CD4-positive, alpha-beta memory T cell (primary cell): ENCODE data around the gene EIF1. TPM values are rescaled to one million over a fixed set of nuclear protein-coding genes. Genes with fewer than 3 reads are reported as not detected.

Experiments
- CTCF ChIA-PET: fragments of 350-600 bp; sonication (Branson Sonifier 250); formaldehyde crosslinking; loops from one replicate; lab custom pipeline; 2021; ENCODE audit warnings: inconsistent platforms; ENCODE audit not compliant: partially characterized antibody; lab: Charles Lee
- POLR2A ChIA-PET: fragments of 350-600 bp; sonication (Branson Sonifier 250); formaldehyde crosslinking; loops from one replicate; lab custom pipeline; 2021; ENCODE audit not compliant: partially characterized antibody; lab: Charles Lee
- DNase-seq, 5 donors: peaks; one replicate each; pipeline versions ENCODE4 v3.0.0 to v3.0.0-alpha.2; 2020 to 2022; ENCODE audit warnings: mixed read lengths in 1 of 5
- H3K27ac ChIP-seq: one replicate; pipeline ENCODE4 v1.7.0; 2013; ENCODE audit warnings: low read depth, low read length
- H3K27me3 ChIP-seq: 2 replicates; pipeline ENCODE4 v1.7.0; 2013; ENCODE audit warnings: mild to moderate bottlenecking, low read length, moderate library complexity; ENCODE audit not compliant: insufficient read depth
- H3K36me3 ChIP-seq: 2 replicates; pipeline ENCODE4 v1.7.0; 2013; ENCODE audit warnings: mild to moderate bottlenecking, low read length, moderate library complexity; ENCODE audit not compliant: insufficient read depth
- H3K4me1 ChIP-seq: 2 replicates; pipeline ENCODE4 v1.7.0; 2013; ENCODE audit warnings: mild to moderate bottlenecking, low read length, moderate library complexity; ENCODE audit not compliant: insufficient read depth
- H3K4me3 ChIP-seq, 2 donors: one replicate each; pipeline ENCODE4 v1.7.0; 2013; ENCODE audit warnings: low read length in 2 of 2, mild to moderate bottlenecking in 1 of 2
- H3K9me3 ChIP-seq, 2 donors: one replicate each; pipeline ENCODE4 v1.7.0; 2013; ENCODE audit warnings: low read length in 2 of 2, control low read depth in 1 of 2; ENCODE audit not compliant: control insufficient read depth in 1 of 2
- H3K27ac Mint-ChIP-seq, 7 donors: one replicate each; pipeline ENCODE4 v1.8.0; 2020 to 2021; ENCODE audit warnings: mixed read lengths in 7 of 7, mild to moderate bottlenecking in 6 of 7, inconsistent platforms in 3 of 7, moderate library complexity in 3 of 7
- H3K27me3 Mint-ChIP-seq, 2 donors: one replicate each; pipeline ENCODE4 v1.8.0; 2020 to 2021; ENCODE audit warnings: mixed read lengths in 2 of 2
- H3K36me3 Mint-ChIP-seq, 2 donors: one replicate each; pipeline ENCODE4 v1.8.0; 2020 to 2021; ENCODE audit warnings: mixed read lengths in 2 of 2, inconsistent platforms in 1 of 2, mild to moderate bottlenecking in 1 of 2
- H3K4me1 Mint-ChIP-seq, 4 donors: one replicate each; pipeline ENCODE4 v1.8.0; 2020 to 2021; ENCODE audit warnings: mixed read lengths in 4 of 4, mild to moderate bottlenecking in 1 of 4
- H3K4me3 Mint-ChIP-seq, 8 donors: one replicate each; pipeline ENCODE4 v1.8.0; 2020 to 2021; ENCODE audit warnings: mixed read lengths in 8 of 8, mild to moderate bottlenecking in 7 of 8, moderate library complexity in 6 of 8, inconsistent platforms in 3 of 8
- H3K9me3 Mint-ChIP-seq, 8 donors: one replicate each; pipeline ENCODE4 v1.8.0; 2020 to 2021; ENCODE audit warnings: mixed read lengths in 8 of 8, mild to moderate bottlenecking in 5 of 8, inconsistent platforms in 3 of 8, moderate library complexity in 1 of 8
- intact Hi-C: fragments of 100-400 bp; cut with micrococcal nuclease; formaldehyde crosslinking; loops from one replicate; pipeline ENCODE4 v1.15.1; 2023
- polyA plus RNA-seq, 2 donors: library from polyadenylated mRNA; unstranded; fragments of 300-500 nt; fragmentation: Illumina TruSeq; gene quantifications; one replicate each; pipeline ENCODE4 v1.2.3, GENCODE V29; 2021
- total RNA-seq, 2 experiments: library from RNA; stranded (reverse); gene quantifications; one replicate each; pipeline ENCODE4 v1.2.3, GENCODE V29; 2021

The EIF1 gene
- total and polyA plus RNA-seq, 4 experiments from 2014 or later, result 776 to 1,611 (median 960) TPM

DNA sequence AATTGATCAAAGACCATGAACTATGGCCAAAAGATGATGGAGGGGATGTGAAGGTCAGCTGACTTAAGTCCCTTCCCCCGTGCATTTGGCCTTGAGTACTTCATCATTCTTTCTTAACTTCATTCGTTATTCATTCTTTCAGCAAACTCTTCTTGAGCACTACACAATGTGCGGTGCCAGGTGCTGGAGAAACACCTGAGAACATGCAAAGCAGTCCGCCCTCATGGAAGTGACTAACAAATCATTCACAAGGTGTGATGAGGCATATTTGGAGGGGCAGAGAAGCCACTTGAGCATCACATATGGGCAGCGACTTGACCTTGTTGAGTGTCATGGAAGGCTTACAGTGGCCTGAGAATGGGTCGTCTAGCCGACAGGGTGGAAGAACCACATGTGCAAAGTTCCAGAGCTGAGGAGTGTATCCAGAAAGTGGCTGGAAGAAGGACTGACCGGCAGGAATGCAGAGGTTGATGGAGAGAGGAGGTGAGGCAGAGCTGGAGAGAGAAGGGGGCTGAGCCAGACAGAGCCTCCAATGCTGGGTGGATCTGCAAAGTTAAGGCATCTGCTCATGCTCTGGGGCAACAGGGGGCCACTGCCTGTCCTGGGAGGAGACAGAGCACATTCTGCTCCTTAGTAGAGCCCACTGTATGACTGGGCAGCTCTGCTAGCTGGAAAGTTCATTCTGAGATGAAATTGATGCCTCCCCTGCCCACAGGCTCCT, 25.1 kb upstream of the EIF1 start:
- ChIA-PET POLR2A (interaction anchor here (2.4 to 9.4 kb wide), 3 partner anchors 15 to 26 kb away, joined by 9 to 285 read pairs (median 49); partner anchors contain the start of gene EIF1), CTCF (interaction anchor here (0.7 to 11.6 kb wide), 38 partner anchors 9 to 1043 kb away, joined by 3 to 394 read pairs (median 5); partner anchors contain the start of genes EIF1 and KRT10)
- no peak for DNase-seq

DNA sequence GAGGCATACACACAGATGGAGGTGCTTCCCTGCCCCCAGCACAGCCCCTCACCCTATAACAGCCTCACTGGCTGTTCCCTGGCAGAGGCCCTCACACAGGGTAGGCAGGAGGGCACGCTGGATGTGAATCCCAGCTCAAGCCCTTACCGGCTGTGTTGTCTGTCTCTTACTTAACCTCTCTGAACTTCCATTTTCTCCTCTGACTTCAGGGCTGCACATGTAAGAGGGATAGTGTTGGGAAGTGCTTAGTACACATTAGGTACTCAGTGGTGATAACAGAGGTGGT, 24.6 kb upstream of the EIF1 start:
- Mint-ChIP-seq H3K27ac (peak overlapping the region in 5 of 7 donors; percentile 29 to 87 (median 52)), H3K9me3 (peaks cover 0 to 5% (median 0%) of the 10 kb centered on the region in 8 donors), H3K4me3 (peak overlapping the region in 1 of 8 donors; percentile 10), H3K36me3 (peaks cover 0 to 3% of the 10 kb centered on the region in 2 donors), H3K4me1 (peaks cover 13 to 35% (median 21%) of the 10 kb centered on the region in 4 donors), H3K27me3 (peaks cover 0 to 2% of the 10 kb centered on the region in 2 donors)
- intact Hi-C loops, result no loop called here
- Histone ChIP-seq H3K4me1 (peaks cover 22% of the 10 kb centered on the region), H3K4me3 (no peak overlapping the region), H3K36me3 (no peaks in the 10 kb centered on the region), H3K27ac (no peak overlapping the region), H3K27me3 (no peaks in the 10 kb centered on the region), H3K9me3 (no peaks in the 10 kb centered on the region)
- ChIA-PET CTCF (interaction anchor here (0.9 to 11.6 kb wide), 14 partner anchors 10 to 1044 kb away, joined by 3 to 394 read pairs (median 12); partner anchors contain the start of gene EIF1), POLR2A (interaction anchor here (2.4 to 9.4 kb wide), 3 partner anchors 15 to 26 kb away, joined by 9 to 285 read pairs (median 49); partner anchors contain the start of gene EIF1)
- no peak for DNase-seq

More for the DNA sequence above, 25.1 kb upstream of the EIF1 start:
- Mint-ChIP-seq H3K4me3 (peak overlapping the region in 2 of 8 donors; percentile 20 to 65), H3K27me3 (peaks cover 0 to 2% of the 10 kb centered on the region in 2 donors), H3K36me3 (peaks cover 0 to 3% of the 10 kb centered on the region in 2 donors), H3K27ac (peak overlapping the region in 3 of 7 donors; percentile 5 to 88 (median 87)), H3K9me3 (peaks cover 0 to 5% (median 0%) of the 10 kb centered on the region in 8 donors), H3K4me1 (peaks cover 13 to 35% (median 21%) of the 10 kb centered on the region in 4 donors)
- Histone ChIP-seq H3K4me3 (no peak overlapping the region), H3K36me3 (no peaks in the 10 kb centered on the region), H3K4me1 (peaks cover 22% of the 10 kb centered on the region), H3K9me3 (no peaks in the 10 kb centered on the region), H3K27me3 (no peaks in the 10 kb centered on the region), H3K27ac (no peak overlapping the region)
- intact Hi-C loops, result no loop called here

DNA sequence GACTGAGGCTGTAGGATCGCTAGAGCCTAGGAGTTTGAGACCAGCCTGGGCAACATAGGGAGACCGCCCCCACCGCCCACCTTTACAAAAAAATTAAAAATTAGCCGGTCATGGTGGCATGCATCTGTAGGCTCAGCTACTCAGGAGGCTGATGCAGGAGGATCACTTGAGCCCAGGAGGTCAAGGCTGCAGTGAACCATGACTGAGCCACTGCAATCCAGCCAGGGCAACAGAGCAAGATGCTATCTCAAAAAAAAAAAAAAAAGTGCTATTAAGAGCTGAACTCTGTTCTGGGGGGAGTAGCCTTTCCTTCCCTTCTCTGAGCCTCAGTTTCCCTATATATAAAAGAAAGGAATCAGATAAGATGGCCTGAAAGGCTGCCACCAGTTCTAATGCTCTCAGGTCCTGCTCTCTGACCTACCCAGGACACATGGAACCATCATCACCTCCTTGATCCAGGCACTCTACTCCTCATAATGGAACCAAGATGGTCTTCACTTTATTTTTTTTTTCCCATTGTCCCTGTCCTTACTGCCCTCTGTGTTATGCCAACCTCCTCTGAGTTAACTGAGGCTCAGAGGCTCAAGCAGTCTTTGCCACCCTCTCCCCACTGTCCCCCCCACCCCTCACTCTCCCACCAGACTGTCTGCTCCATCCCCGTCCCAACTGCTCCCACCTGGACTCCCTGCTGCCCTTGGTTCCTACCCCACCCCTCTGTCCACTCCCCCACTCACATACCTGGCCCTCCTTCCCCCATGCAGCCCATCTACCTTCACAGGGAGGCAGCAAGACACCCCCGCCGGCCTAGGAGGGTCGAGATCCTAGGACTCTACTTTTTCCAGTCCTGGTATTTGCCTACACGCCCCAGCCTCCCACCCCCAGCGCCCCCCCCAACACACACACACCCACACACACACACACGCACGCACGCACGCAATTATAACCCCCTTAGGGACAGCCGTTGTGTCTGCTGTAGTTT, 23.8 kb upstream of the EIF1 start:
- ChIA-PET POLR2A (interaction anchor here (0.8 to 9.4 kb wide), 11 partner anchors 13 to 1104 kb away, joined by 3 to 285 read pairs (median 8); partner anchors contain the start of gene EIF1), CTCF (interaction anchor here (0.6 to 11.6 kb wide), 27 partner anchors 14 to 862 kb away, joined by 3 to 394 read pairs (median 6); partner anchors contain the start of genes EIF1 and KRTAP16-1)
- intact Hi-C loops, result loop anchor here (5.0 kb wide), 1 partner anchor 1043 kb away; no protein-coding TSS in a partner anchor
- Histone ChIP-seq H3K4me3 (peak overlapping the region; percentile 69 to 71), H3K27me3 (no peaks in the 10 kb centered on the region), H3K27ac (peak overlapping the region; percentile 96), H3K36me3 (no peaks in the 10 kb centered on the region), H3K9me3 (no peaks in the 10 kb centered on the region), H3K4me1 (peaks cover 22% of the 10 kb centered on the region)
- Mint-ChIP-seq H3K27ac (peak overlapping the region; percentile 94 to 100 (median 98)), H3K9me3 (peaks cover 0 to 5% (median 0%) of the 10 kb centered on the region in 8 donors), H3K4me1 (peaks cover 13 to 35% (median 21%) of the 10 kb centered on the region in 4 donors), H3K4me3 (peak overlapping the region; percentile 82 to 97 (median 92)), H3K36me3 (peaks cover 0 to 3% of the 10 kb centered on the region in 2 donors), H3K27me3 (peaks cover 0 to 2% of the 10 kb centered on the region in 2 donors)
- no peak for DNase-seq

DNA sequence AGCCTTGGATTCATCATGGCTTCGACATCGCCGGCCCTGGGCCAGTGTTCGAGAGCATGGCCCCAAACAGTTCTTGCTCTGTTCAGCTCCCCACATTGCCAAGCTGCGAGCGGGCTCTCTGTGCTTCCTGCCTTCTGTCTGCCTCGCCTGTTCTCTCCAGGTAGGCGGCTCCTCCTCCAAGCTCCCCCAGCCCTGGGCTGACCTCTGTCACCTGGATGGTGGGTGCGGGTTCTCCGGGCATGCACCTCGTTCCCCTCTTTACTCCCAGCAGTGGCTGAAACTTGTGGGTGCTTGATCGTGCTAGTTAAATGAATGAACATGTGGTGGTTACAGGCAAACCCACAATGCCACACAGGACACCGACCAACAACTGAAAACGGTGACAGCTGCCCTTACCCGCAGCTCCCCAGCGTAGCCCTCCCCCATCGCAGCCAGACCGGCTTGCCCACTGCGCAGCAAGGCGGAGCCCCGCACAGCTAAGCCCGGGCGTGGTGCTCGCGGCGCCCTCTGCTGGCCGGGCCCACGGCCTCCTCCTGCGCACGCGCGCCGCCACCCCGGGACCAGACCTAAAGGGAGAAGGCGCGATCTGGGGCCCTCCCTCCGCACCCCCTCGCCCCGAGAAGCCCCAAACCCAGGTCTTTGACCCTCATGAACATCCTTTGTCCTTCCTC, 23.0 kb upstream of the EIF1 start:
- POLR2A ChIA-PET, result interaction anchor here (0.8 to 9.4 kb wide), 15 partner anchors 13 to 1116 kb away, joined by 3 to 285 read pairs (median 5); partner anchors contain the start of gene EIF1
- Histone ChIP-seq H3K27me3 (no peaks in the 10 kb centered on the region), H3K4me3 (peak overlapping the region; percentile 69 to 71), H3K27ac (peak overlapping the region; percentile 96), H3K36me3 (no peaks in the 10 kb centered on the region), H3K9me3 (no peaks in the 10 kb centered on the region), H3K4me1 (peaks cover 22% of the 10 kb centered on the region)
- CTCF ChIA-PET, result interaction anchor here (0.6 to 11.6 kb wide), 25 partner anchors 13 to 863 kb away, joined by 3 to 394 read pairs (median 5); partner anchors contain the start of genes EIF1 and KRTAP16-1
- Mint-ChIP-seq H3K9me3 (peaks cover 0 to 5% (median 0%) of the 10 kb centered on the region in 8 donors), H3K27ac (peak overlapping the region; percentile 94 to 100 (median 98)), H3K4me3 (peak overlapping the region; percentile 82 to 97 (median 92)), H3K27me3 (peaks cover 0 to under 1% of the 10 kb centered on the region in 2 donors), H3K4me1 (peaks cover 13 to 35% (median 21%) of the 10 kb centered on the region in 4 donors), H3K36me3 (peaks cover 0 to 3% of the 10 kb centered on the region in 2 donors)
- intact Hi-C loops, result loop anchor here (1.0 to 5.0 kb wide), 7 partner anchors 14 to 1043 kb away; partner anchors contain the start of gene EIF1
- DNase-seq, result peak; percentile 84 to 92 (median 88)

DNA sequence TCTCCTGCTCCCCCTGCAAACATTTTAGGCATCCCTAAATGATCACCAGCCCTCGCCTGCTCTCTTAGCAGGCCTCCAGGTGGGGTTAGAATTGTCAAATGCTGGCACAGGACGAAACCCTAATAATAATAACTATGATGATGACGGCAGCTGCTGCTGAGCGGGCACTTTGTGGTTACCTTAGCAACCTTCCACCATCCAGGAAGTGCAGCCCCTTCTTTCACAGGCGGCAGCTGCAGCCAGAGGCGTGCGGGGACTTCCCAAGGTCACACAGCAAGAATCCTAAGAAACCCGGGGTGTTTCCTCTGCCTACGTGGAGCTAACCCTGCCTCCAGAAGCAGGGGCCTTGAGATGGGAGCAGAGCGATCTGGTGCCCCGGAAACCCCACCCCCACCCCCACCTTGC, 22.4 kb upstream of the EIF1 start:
- POLR2A ChIA-PET, result interaction anchor here (0.7 to 9.4 kb wide), 15 partner anchors 12 to 1117 kb away, joined by 3 to 285 read pairs (median 4); partner anchors contain the start of gene EIF1
- Histone ChIP-seq H3K36me3 (no peaks in the 10 kb centered on the region), H3K27ac (peak overlapping the region; percentile 96), H3K4me3 (peak overlapping the region; percentile 60 to 69), H3K9me3 (no peaks in the 10 kb centered on the region), H3K27me3 (no peaks in the 10 kb centered on the region), H3K4me1 (peaks cover 22% of the 10 kb centered on the region)
- Mint-ChIP-seq H3K27me3 (no peaks in the 10 kb centered on the region), H3K4me3 (peak overlapping the region; percentile 82 to 97 (median 92)), H3K4me1 (peaks cover 13 to 35% (median 21%) of the 10 kb centered on the region in 4 donors), H3K36me3 (peaks cover 0 to 3% of the 10 kb centered on the region in 2 donors), H3K27ac (peak overlapping the region; percentile 94 to 100 (median 98)), H3K9me3 (peaks cover 0 to 5% (median 0%) of the 10 kb centered on the region in 8 donors)
- CTCF ChIA-PET, result interaction anchor here (0.8 to 11.6 kb wide), 20 partner anchors 12 to 864 kb away, joined by 3 to 394 read pairs (median 6); partner anchors contain the start of gene EIF1
- DNase-seq, result peak in 4 of 5 donors; percentile 74 to 95 (median 82)
- intact Hi-C loops, result loop anchor here (1.0 to 5.0 kb wide), 7 partner anchors 13 to 1044 kb away; partner anchors contain the start of gene EIF1
